ENCODE results near the gene CBX4. TPM values are rescaled to one million over a fixed set of nuclear protein-coding genes. Genes with fewer than 3 reads are reported as not detected.
A peak's percentile ranks its signal among the peaks of the same experiment; 100 is the strongest.

CBX4 gene
- total and polyA plus RNA-seq, 2 of the 4 experiments (the other 2 are of a cell fraction) = 3.2 to 9.4 TPM

DNA sequence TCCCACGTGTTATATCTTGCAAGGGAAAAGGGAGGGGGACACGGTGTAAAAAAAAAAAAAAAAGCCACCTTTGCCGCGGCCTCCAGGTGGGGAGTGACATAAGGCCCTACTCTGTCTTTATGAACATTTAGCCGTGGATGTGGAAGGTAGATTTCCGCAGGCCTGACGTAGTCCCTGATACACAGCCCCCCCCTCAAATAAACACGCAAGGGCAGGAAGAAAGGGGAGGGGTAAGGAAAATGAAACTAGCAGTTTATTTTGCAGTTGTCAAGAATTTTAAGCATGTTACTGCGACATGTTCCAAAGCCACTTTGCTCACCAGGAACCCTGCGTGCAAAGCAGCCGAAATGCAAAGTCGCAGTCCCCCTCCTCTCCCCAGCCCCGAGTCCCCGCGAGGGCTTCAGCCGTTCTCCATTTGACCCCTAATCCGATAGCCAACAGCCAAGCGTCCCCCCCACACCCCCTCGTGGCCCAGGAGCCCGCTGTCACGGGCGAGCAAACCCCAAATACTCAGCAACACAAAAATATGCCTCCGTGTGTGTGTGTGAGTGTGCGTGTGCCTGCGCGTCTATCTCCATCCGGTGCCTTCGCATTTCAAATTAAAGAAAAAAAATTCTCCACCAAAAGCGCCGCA is 1.2 kb downstream of the CBX4 start:
- Histone ChIP-seq H3K27me3 (ENCODE audit: control insufficient read depth, insufficient read depth, low read length) (peaks cover 31% of the 10 kb centered on the region), H2BK15ac (ENCODE audit: low read depth, low read length) (no peak overlapping the region; the same call in 2 of the 3 replicates), H3K56ac (ENCODE audit: extremely low read depth, insufficient read depth, low read length) (peak overlapping the region; percentile 96), H3K4me2 (ENCODE audit: low read depth, low read length) (peak overlapping the region; percentile 89), H4K91ac (ENCODE audit: insufficient read depth, low read depth, low read length) (peak overlapping the region; percentile 83), H3K36me3 (ENCODE audit: control insufficient read depth, insufficient read depth, low read length) (peaks cover 19% of the 10 kb centered on the region; the same call in 1 of the 2 replicates), H3K9me3 (ENCODE audit: control insufficient read depth, insufficient read depth, low read length) (peaks cover 6% of the 10 kb centered on the region; the same call in 1 of the 2 replicates), H2AK9ac (replicated peaks; ENCODE audit: low read depth, low read length, poor library complexity) (peak overlapping the region; percentile 94), H2AFZ (replicated peaks; ENCODE audit: low read length, poor library complexity) (peak overlapping the region; percentile 92), H3K9me1 (ENCODE audit: insufficient read depth, low read length) (0 out of 2 replicates have a peak, but pooled peaks cover 2% of the 10 kb centered on the region), H3K4me1 (ENCODE audit: control insufficient read depth, insufficient read depth, low read length) (peaks cover 17% of the 10 kb centered on the region), H2BK20ac (ENCODE audit: low read depth, low read length) (no peak overlapping the region), H3K9ac (ENCODE audit: low read depth, low read length) (peak overlapping the region; percentile 90), H4K8ac (ENCODE audit: low read depth in 2 of 2, low read length in 2 of 2) (peak overlapping the region in 1 of 2 experiments; percentile 75; a peak in 1 of 4 replicates), H3K79me1 (ENCODE audit: low read depth in 1 of 2, low read length in 2 of 2) (peaks cover 10 to 41% of the 10 kb centered on the region in 2 experiments; a peak in 3 of 4 replicates), H2BK5ac (ENCODE audit: low read depth, low read length, poor library complexity, severe bottlenecking) (peak overlapping the region; percentile 82), H3K4ac (ENCODE audit: low read depth, low read length) (peak overlapping the region; percentile 74), H4K20me1 (ENCODE audit: insufficient read depth, low read length) (peaks cover 52% of the 10 kb centered on the region), H4K5ac (ENCODE audit: low read depth, low read length) (no peak overlapping the region), H3K23ac (ENCODE audit: low read depth, low read length) (peak overlapping the region; percentile 98), H3K27ac (ENCODE audit: insufficient read depth, low read length) (peak overlapping the region; percentile 76), H3K14ac (replicated peaks; ENCODE audit: low read depth, low read length) (peak overlapping the region; percentile 89), H2BK120ac (ENCODE audit: low read depth, low read length) (peak overlapping the region; percentile 21; the same call in 1 of the 2 replicates), H3K18ac (ENCODE audit: low read depth, low read length) (peak overlapping the region; percentile 75; the same call in 1 of the 2 replicates), H2AK5ac (ENCODE audit: low read depth, low read length) (no peak overlapping the region), H3K4me3 (ENCODE audit: insufficient read depth, low read depth, low read length) (peak overlapping the region; percentile 79)
- no peak for ATAC-seq (ENCODE audit: low read depth)
- WGBS, 2 experiments (ENCODE audit: extremely low coverage in 2 of 2, insufficient read length in 1 of 2) = no CpG with 5 or more reads among the region's 30 CpGs
- intact Hi-C loops (cut with micrococcal nuclease) (loop anchor here (5.0 kb wide), 1 partner anchor 91 kb away; no protein-coding TSS in a partner anchor), in situ Hi-C loops (cut with MboI; ENCODE audit: low sequenced_read_pairs) (no loop called here), dilution Hi-C loops (cut with HindIII; ENCODE audit: low sequenced_read_pairs, unreplicated experiment) (no loop called here)
- BruUV-seq (replicated peaks) = TSS peak; percentile 27
- POLR2A ChIA-PET (ENCODE audit: unreplicated experiment) = interaction anchor here (0.5 to 0.6 kb wide), 2 partner anchors 67 to 829 kb away, joined by 3 to 11 read pairs; partner anchors contain the start of gene CANT1
- DNase-seq = no peak
- CTCF ChIA-PET = interaction anchor here (1.4 kb wide), 1 partner anchor 24 kb away, joined by 3 read pairs; no protein-coding TSS in a partner anchor
- TF ChIP-seq MXI1 (IDR thresholded peaks at IDR 0.05; ENCODE audit: borderline replicate concordance, low read depth, low read length) (0 out of 2 replicates have a peak, but pooled peaks have one; percentile 8), BHLHE40 (IDR thresholded peaks at IDR 0.05; ENCODE audit: low read depth, low read length) (no peak), NFE2L2 (IDR thresholded peaks at IDR 0.05; ENCODE audit: low read depth, low read length) (no peak)

Data from IMR-90 (cell line).